G401 (cell line): ENCODE data around the gene CLEC4D. TPM values are rescaled to one million over a fixed set of nuclear protein-coding genes. Genes with fewer than 3 reads are reported as not detected.

Source experiments
- total RNA-seq: library from RNA; depleted of rRNA; stranded (reverse); fragments of >200 nt; shearing (Covaris generic); gene quantifications from 2 replicates; pipeline ENCODE4 v1.2.3, GENCODE V29; 2014; rRNA removed

The CLEC4D gene
- total RNA-seq, 1 experiment from 2014 or later: not detected

Other genes with a start within 250 kb of the CLEC4D start
- not detected in 2 replicates for gene CLEC6A, start 57.5 kb upstream of the CLEC4D start, total RNA-seq
- not detected in 2 replicates for gene CLEC4E, start 27.4 kb downstream of the CLEC4D start, total RNA-seq
- gene AICDA, start 99.4 kb downstream of the CLEC4D start, total RNA-seq: not detected in 2 replicates
- gene MFAP5, start 149.3 kb downstream of the CLEC4D start, total RNA-seq: not detected in 2 replicates
- 0.14 and 0.37 TPM in 2 replicates for gene RIMKLB, start 184.5 kb downstream of the CLEC4D start, total RNA-seq